ENCODE results near the gene MFAP4. TPM values are rescaled to one million over a fixed set of nuclear protein-coding genes. Genes with fewer than 3 reads are reported as not detected.

The MFAP4 gene
- total and polyA plus RNA-seq, 9 of the 15 experiments (the other 6 are each of a cell fraction or from before 2014, with no cell fraction given) = 0.07 to 0.24 TPM; not detected in 7

DNA sequence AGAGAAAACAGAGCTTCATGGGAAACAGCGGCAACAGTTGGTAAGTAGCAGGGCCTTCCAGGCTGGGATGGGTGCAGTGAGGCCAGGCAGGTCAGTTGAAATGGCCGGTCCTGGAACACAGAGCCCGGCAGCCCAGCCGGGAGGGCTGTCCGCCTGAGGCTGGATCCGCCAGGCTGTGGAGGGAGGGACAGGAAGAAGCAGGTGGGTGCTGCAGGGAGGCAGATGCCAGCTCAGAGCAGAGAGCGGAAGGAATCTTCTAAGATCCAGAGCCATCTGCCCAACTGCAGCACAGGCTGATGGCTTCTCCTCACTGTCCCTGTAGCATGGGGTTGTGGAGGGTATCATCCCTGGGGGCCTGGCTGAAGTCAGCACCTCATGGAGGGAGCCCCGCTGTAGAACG lies 24.6 kb upstream of the MFAP4 start (continued):
- TF ChIP-seq, protein P1, sequence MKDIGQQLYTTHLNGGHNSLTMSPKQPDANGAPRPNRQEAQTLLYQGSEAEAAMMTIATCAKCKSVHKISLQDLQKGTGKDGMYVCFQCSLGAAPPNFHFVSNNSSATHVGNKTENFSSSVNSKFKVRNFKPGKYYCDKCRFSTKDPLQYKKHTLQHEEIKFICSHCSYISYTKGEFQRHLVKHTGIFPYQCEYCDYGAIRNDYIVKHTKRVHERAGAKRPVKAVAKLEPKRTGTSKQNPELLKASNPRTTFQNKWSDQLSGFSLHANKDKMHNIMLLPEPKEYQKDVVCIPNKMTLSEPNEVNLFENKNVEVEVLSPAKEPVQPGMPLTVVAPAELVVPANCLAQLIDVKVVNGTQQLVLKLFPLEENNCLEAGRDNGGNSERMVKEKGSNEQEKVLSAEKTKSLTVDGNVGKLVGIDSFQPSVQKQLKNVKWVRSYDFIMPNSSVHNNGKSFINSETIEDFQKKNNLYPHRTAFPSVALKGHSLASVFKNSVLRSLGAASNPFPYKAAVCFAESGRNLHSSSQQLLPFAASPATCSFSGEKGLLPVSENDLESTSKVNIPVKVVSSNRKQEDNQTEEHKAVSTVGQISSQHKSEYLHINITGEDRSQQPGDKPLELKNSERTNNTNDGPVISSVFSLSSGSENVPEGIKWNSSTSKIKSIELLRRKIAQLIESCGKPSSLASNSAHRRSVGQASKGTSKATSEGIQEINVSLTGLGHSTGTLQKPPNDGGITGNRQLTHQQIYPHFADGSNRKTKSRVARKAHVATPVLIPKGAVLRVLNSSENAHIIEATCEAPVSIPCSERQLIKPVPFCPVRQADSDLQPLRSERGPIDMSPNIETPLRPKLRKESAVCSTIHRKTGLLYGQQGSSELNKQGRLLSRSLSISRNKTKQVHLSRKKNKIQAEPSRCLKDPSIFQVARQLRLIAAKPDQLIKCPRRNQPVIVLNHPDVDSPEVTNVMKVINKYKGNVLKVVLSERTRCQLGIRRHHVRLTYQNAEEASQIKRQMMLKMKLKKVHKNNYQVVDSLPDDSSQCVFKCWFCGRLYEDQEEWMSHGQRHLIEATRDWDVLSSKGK (CRISPR knock-in tag; IDR thresholded peaks at IDR 0.05) = no peak
- TF ChIP-seq, protein P2, sequence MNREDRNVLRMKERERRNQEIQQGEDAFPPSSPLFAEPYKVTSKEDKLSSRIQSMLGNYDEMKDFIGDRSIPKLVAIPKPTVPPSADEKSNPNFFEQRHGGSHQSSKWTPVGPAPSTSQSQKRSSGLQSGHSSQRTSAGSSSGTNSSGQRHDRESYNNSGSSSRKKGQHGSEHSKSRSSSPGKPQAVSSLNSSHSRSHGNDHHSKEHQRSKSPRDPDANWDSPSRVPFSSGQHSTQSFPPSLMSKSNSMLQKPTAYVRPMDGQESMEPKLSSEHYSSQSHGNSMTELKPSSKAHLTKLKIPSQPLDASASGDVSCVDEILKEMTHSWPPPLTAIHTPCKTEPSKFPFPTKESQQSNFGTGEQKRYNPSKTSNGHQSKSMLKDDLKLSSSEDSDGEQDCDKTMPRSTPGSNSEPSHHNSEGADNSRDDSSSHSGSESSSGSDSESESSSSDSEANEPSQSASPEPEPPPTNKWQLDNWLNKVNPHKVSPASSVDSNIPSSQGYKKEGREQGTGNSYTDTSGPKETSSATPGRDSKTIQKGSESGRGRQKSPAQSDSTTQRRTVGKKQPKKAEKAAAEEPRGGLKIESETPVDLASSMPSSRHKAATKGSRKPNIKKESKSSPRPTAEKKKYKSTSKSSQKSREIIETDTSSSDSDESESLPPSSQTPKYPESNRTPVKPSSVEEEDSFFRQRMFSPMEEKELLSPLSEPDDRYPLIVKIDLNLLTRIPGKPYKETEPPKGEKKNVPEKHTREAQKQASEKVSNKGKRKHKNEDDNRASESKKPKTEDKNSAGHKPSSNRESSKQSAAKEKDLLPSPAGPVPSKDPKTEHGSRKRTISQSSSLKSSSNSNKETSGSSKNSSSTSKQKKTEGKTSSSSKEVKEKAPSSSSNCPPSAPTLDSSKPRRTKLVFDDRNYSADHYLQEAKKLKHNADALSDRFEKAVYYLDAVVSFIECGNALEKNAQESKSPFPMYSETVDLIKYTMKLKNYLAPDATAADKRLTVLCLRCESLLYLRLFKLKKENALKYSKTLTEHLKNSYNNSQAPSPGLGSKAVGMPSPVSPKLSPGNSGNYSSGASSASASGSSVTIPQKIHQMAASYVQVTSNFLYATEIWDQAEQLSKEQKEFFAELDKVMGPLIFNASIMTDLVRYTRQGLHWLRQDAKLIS (CRISPR knock-in tag; IDR thresholded peaks at IDR 0.05) = no peak
- TF ChIP-seq EHMT2 (IDR thresholded peaks at IDR 0.05) = no peak
